ENCODE data around the gene CA5A.

DNA sequence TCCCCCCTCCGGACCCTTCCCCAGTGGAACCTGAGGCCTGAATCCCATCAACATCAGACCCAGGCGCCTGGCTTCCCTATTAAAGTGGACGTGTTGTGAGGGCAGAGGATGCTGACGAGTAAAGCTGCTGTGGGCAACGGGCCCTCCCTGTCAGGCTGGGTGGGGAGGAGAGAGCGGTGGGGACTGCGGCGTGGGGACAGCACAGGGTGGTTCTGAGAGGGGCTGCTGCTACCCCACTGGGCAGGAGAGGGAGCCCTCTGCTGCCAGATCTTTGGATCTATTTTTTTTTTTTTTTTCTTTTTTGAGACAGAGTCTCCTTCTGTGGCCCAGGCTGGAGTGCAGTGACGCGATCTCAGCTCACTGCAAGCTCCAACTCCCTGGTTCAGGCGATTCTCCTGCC is 5.9 kb downstream of the CA5A start:
- TF ChIP-seq, protein P1, sequence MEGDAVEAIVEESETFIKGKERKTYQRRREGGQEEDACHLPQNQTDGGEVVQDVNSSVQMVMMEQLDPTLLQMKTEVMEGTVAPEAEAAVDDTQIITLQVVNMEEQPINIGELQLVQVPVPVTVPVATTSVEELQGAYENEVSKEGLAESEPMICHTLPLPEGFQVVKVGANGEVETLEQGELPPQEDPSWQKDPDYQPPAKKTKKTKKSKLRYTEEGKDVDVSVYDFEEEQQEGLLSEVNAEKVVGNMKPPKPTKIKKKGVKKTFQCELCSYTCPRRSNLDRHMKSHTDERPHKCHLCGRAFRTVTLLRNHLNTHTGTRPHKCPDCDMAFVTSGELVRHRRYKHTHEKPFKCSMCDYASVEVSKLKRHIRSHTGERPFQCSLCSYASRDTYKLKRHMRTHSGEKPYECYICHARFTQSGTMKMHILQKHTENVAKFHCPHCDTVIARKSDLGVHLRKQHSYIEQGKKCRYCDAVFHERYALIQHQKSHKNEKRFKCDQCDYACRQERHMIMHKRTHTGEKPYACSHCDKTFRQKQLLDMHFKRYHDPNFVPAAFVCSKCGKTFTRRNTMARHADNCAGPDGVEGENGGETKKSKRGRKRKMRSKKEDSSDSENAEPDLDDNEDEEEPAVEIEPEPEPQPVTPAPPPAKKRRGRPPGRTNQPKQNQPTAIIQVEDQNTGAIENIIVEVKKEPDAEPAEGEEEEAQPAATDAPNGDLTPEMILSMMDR (IDR thresholded peaks at IDR 0.05), result peak in 2 of 12 donors; percentile 7 to 13
- TF ChIP-seq POLR2A (IDR thresholded peaks at IDR 0.05), result no peak

Data from heart left ventricle (tissue), 13 donors.